NT2/D1 (cell line): Measurements from ENCODE around the gene GOLGA8K.
"Not testable (repeated sequence)": the region's sequence is repeated elsewhere in the genome, so short reads cannot be mapped to it uniquely, and the experiment has no call there.

ENCODE experiments used
- DNase-seq: peaks from one replicate; pipeline ENCODE4 v3.0.0-alpha.2; 2011; ENCODE audit warnings: low read depth, low spot score
- H3K27me3 ChIP-seq: 2 replicates; pipeline ENCODE4 v1.6.0; 2011; ENCODE audit warnings: mild to moderate bottlenecking; ENCODE audit not compliant: insufficient read length, insufficient read depth
- H3K36me3 ChIP-seq: 2 replicates; pipeline ENCODE4 v1.6.1; 2011; ENCODE audit warnings: mild to moderate bottlenecking, low read length, mixed read lengths; ENCODE audit not compliant: insufficient read depth, insufficient read length
- H3K4me1 ChIP-seq: 2 replicates; pipeline ENCODE4 v1.5.1; 2011; ENCODE audit not compliant: insufficient read depth, insufficient read length
- H3K4me3 ChIP-seq: 2 replicates; pipeline ENCODE4 v1.5.1; 2011; ENCODE audit warnings: low read depth; ENCODE audit not compliant: insufficient read length
- H3K9ac ChIP-seq: 2 replicates; pipeline ENCODE4 v1.6.0; 2011; ENCODE audit warnings: low read depth; ENCODE audit not compliant: insufficient read length
- H3K9me3 ChIP-seq: 2 replicates; pipeline ENCODE4 v1.5.1; 2011; ENCODE audit warnings: mild to moderate bottlenecking, low read length; ENCODE audit not compliant: insufficient read depth

The GOLGA8K gene

DNA sequence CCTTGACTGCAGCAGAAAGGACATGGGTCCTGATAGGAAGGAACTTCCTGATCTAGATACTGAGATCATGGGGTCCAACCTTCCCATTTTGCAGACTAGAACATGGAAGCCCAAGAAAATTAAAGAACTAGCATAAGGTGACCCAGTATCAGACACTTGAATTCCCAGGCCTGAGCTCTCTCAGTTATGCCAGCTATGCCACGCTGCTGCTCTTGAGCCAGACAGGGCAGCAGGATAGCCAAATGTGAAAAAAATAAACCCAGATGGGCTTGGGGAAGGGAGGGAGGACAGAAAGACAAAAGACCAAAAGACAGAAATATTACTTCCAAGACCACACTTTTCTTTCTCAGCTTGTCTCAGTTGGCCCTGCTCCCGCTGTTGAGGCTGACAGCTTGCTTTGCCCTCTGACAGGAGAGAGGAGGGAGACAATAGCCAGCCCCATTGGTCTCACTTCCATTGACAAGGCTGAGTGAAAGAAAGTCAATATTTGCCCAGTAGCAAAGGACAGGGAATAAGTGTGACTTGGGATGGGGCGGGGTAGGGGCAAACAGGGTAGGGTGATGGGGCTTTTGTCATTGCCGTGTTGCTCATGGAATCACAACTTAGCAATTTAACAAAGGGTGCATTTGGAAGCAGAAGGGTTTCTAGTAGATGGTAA, 52.4 kb downstream of the GOLGA8K start:
- H3K9ac ChIP-seq, H3K4me3 ChIP-seq, H3K36me3 ChIP-seq, DNase-seq, H3K4me1 ChIP-seq, H3K27me3 ChIP-seq, H3K9me3 ChIP-seq: not testable (repeated sequence)

DNA sequence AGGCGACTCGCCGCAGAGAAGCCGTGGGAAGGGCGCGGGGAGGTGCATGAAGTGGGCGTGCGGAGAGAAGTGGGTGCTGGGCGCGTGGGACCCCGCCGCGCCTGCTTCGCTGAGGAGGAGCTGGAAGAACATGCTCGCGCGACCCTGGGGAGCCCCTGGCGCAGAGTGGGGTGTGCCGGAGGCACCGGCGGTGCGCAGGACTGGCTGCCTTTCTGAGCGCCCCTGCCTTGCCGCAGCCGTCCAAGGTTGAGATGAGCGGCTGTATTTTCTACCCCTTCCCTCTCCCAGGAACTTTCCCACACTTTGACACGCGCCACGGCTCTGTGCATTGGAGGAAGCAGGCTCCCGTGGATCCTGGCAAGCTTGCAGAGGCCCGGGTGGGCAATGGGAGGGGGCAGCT, 56.1 kb downstream of the GOLGA8K start:
- not testable (repeated sequence) for H3K4me3 ChIP-seq, H3K36me3 ChIP-seq, H3K9ac ChIP-seq, H3K27me3 ChIP-seq, DNase-seq, H3K9me3 ChIP-seq, H3K4me1 ChIP-seq

DNA sequence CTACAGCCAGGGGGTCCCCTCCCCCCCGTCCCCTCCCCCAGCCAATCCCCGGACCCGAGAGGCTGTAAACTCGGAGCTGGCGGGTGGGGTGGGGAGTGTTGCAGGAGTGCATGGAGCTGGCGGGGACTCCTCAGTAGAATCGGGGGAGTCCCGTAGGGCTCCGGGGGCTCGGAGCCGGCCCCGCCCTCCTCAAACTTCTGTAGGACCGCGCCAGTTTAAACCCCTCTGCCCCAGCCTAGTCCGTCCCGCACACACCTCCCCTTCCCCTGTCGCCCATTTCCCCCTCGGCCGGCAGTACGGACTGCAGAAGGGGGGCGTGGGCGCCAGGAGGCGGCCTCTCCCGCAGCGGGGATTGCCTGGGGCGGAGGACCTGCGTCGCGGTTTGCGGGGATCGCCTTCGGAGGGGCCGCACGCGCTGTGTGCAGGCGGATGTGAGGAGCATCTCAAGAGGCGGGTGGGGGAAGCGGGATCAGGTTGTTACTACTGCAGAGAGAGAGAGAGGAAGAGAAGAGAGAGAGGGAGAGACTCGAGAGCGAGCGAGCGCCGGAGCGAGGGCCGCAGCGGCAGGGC, 57.0 kb downstream of the GOLGA8K start:
- H3K4me1 ChIP-seq, H3K36me3 ChIP-seq, H3K9me3 ChIP-seq, DNase-seq, H3K4me3 ChIP-seq, H3K9ac ChIP-seq, H3K27me3 ChIP-seq: not testable (repeated sequence)

DNA sequence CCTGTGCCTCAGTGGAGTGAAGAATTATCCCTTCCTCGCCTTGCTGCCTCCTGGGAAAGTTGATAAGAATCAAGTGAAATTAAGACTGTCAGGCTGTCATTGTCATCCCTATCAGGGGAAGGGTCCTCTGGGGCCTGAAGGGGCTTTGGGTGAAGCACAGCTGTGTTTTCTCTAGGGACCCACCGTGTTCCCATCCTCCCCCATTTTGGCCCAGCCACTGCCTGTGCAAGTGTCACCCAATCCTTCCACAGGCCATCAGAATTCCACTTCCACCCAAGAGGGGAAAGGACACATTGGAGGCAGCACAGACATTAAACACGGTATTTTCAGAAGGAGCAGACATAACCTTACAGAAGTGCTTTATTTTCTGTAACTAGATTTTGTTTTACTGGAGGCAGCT, 59.2 kb downstream of the GOLGA8K start:
- DNase-seq, H3K4me1 ChIP-seq, H3K27me3 ChIP-seq, H3K9ac ChIP-seq, H3K4me3 ChIP-seq, H3K9me3 ChIP-seq, H3K36me3 ChIP-seq: not testable (repeated sequence)
